HG03045 (cell line): ENCODE data around the gene C1QA.

ENCODE experiments used
- ATAC-seq: cut with Tn5 transposase; IDR thresholded peaks from one replicate; pipeline ENCODE4 v1.9.1; 2021; ENCODE audit warnings: mild to moderate bottlenecking, moderate library complexity; ENCODE audit not compliant: unreplicated experiment

The C1QA gene

GRCh38 chr1:22612671-22613571 is 23.5 kb upstream of the C1QA start:
- ATAC-seq: no peak

GRCh38 chr1:22613572-22613918 is 22.9 kb upstream of the C1QA start:
- no peak for ATAC-seq

GRCh38 chr1:22613951-22614350 is 22.5 kb upstream of the C1QA start:
- no peak for ATAC-seq

- ATAC-seq: no peak
Observed at GRCh38 chr1:22615886-22616285, 20.5 kb upstream of the C1QA start.

GRCh38 chr1:22616571-22616970 is 19.9 kb upstream of the C1QA start:
- ATAC-seq: no peak

GRCh38 chr1:22618056-22618455 is 18.4 kb upstream of the C1QA start:
- no peak for ATAC-seq

- ATAC-seq: no peak
Observed at GRCh38 chr1:22619252-22619651, 17.2 kb upstream of the C1QA start.

GRCh38 chr1:22619798-22620197 is 16.6 kb upstream of the C1QA start:
- ATAC-seq: no peak

GRCh38 chr1:22621761-22622160 is 14.7 kb upstream of the C1QA start:
- no peak for ATAC-seq

- ATAC-seq: no peak
Observed at GRCh38 chr1:22625262-22625925, 11.0 kb upstream of the C1QA start.

GRCh38 chr1:22626237-22627157 is 9.9 kb upstream of the C1QA start:
- no peak for ATAC-seq

GRCh38 chr1:22627331-22627730 is 9.1 kb upstream of the C1QA start:
- no peak for ATAC-seq

GRCh38 chr1:22628698-22629444 is 7.6 kb upstream of the C1QA start:
- ATAC-seq: no peak

- ATAC-seq: no peak
Observed at GRCh38 chr1:22629886-22630285, 6.5 kb upstream of the C1QA start.

GRCh38 chr1:22633697-22634463 is 2.5 kb upstream of the C1QA start:
- no peak for ATAC-seq

GRCh38 chr1:22635436-22635835 is 992 bp upstream of the C1QA start:
- ATAC-seq: no peak

- ATAC-seq: no peak
Observed at GRCh38 chr1:22636927-22637326, 499 bp downstream of the C1QA start.

- no peak for ATAC-seq
Observed at GRCh38 chr1:22637907-22638445, 1.5 kb downstream of the C1QA start.

- ATAC-seq: no peak
Observed at GRCh38 chr1:22638476-22639234, 2.2 kb downstream of the C1QA start.
